K562 (cell line): ENCODE results near the gene PHF14. TPM values are rescaled to one million over a fixed set of nuclear protein-coding genes. Genes with fewer than 3 reads are reported as not detected.

ENCODE experiments used
- ATAC-seq: fragments of 200-7000 bp; cut with Tn5 transposase; 3 replicates; pipeline ENCODE4 v1.9.1; 2020; ENCODE audit warnings: moderate library complexity
- BruUV-seq: library from RNA; stranded (reverse); fragments of 400-500 nt; replicated peaks from 2 replicates; lab custom pipeline; 2021; lab: Mats Ljungman, UMichigan
- CTCF ChIA-PET: fragments of 300-600 bp; formaldehyde crosslinking; extraction: SDS; loops from one replicate; lab custom pipeline; 2021; ENCODE audit warnings: low intra/inter-chr PET ratio; lab: Yijun Ruan, JAX
- POLR2A ChIA-PET: fragments of 300-600, 350-650 bp; sonication (Branson Sonifier 250); formaldehyde crosslinking; extraction: SDS; loops from one replicate; lab custom pipeline; 2021; ENCODE audit warnings: antibody characterized with exemption, inconsistent platforms; lab: Yijun Ruan, JAX
- DNase-seq, 4 experiments: peaks; one replicate each; pipeline versions ENCODE4 v3.0.0 to v3.0.0-alpha.2; 2011 to 2018; ENCODE audit warnings: low spot score in 3 of 4, mixed read lengths in 3 of 4; ENCODE audit errors: extremely low read depth in 1 of 4
- FAIRE-seq: peaks from 2 replicates; lab custom pipeline; 2011; peaks lifted over from hg19 to GRCh38; lab: Jason Lieb, UNC
- H2AFZ ChIP-seq: 2 replicates; pipeline ENCODE4 v1.6.0; 2011; ENCODE audit warnings: low read depth, low read length, control low read depth, inconsistent platforms
- H3K27ac ChIP-seq: fragments of 200-600 bp; 3 replicates; pipeline ENCODE4 v1.8.0; 2011; ENCODE audit warnings: low read depth, mild to moderate bottlenecking, control low read depth, inconsistent platforms, low read length, moderate library complexity, mixed read lengths; ENCODE audit errors: extremely low read depth
- H3K27me3 ChIP-seq, 2 experiments: fragments of 300-600 bp in 1 of 2; 2 replicates in 1 of 2; 3 replicates in 1 of 2; pipeline versions ENCODE4 v1.6.0 to v1.8.0; 2011; ENCODE audit warnings: inconsistent platforms in 2 of 2, low read length in 2 of 2, mild to moderate bottlenecking in 1 of 2, mixed read lengths in 1 of 2, moderate library complexity in 1 of 2; ENCODE audit not compliant: control insufficient read depth in 2 of 2, insufficient read depth in 2 of 2
- H3K36me3 ChIP-seq: fragments of 300-600 bp; 3 replicates; pipeline ENCODE4 v1.8.0; 2011; ENCODE audit warnings: mild to moderate bottlenecking, low read length, inconsistent platforms; ENCODE audit not compliant: control insufficient read depth, insufficient read depth
- H3K4me1 ChIP-seq, 2 experiments: fragments of 200-600 bp in 1 of 2; replicated peaks in 1 of 2; 2 replicates in 1 of 2; 3 replicates in 1 of 2; pipeline versions ENCODE4 v1.5.1 to v1.8.0; 2011; ENCODE audit warnings: inconsistent platforms in 2 of 2, low read length in 2 of 2, mild to moderate bottlenecking in 1 of 2, mixed read lengths in 1 of 2, moderate library complexity in 1 of 2; ENCODE audit not compliant: control insufficient read depth in 2 of 2, insufficient read depth in 2 of 2
- H3K4me2 ChIP-seq: 2 replicates; pipeline ENCODE4 v1.6.1; 2011; ENCODE audit warnings: low read length, control low read depth, inconsistent platforms, mixed read lengths; ENCODE audit not compliant: insufficient read depth
- H3K4me3 ChIP-seq: fragments of 200-600 bp; sonication (generic), shearing (Covaris generic); 2 replicates; pipeline ENCODE4 v1.5.1; 2016; ENCODE audit warnings: control low read depth, inconsistent platforms
- H3K79me2 ChIP-seq: fragments of 200-600 bp; 3 replicates; pipeline ENCODE4 v1.8.0; 2011; ENCODE audit warnings: low read length, inconsistent platforms; ENCODE audit not compliant: control insufficient read depth, insufficient read depth
- H3K9ac ChIP-seq, 2 experiments: 2 replicates each; pipeline versions ENCODE4 v1.6.0 to v1.6.1; 2011; ENCODE audit warnings: low read depth in 2 of 2, low read length in 2 of 2, control low read depth in 1 of 2, inconsistent platforms in 1 of 2, mild to moderate bottlenecking in 1 of 2, mixed read lengths in 1 of 2; ENCODE audit not compliant: insufficient read depth in 1 of 2
- H3K9me1 ChIP-seq: one replicate; pipeline ENCODE4 v1.6.0; 2011; ENCODE audit warnings: inconsistent platforms, mild to moderate bottlenecking, low read length, moderate library complexity; ENCODE audit not compliant: control insufficient read depth, insufficient read depth
- H3K9me3 ChIP-seq: replicated peaks from 2 replicates; pipeline ENCODE4 v1.5.1; 2011; ENCODE audit warnings: low read depth, low read length, inconsistent platforms; ENCODE audit not compliant: control insufficient read depth, insufficient read depth
- H4K20me1 ChIP-seq: replicated peaks from 2 replicates; pipeline ENCODE4 v1.6.1; 2011; ENCODE audit warnings: low read length, inconsistent platforms, mixed read lengths; ENCODE audit not compliant: control insufficient read depth, insufficient read depth
- ATF4 ChIP-seq: fragments of 450-650 bp; formaldehyde crosslinking; IDR thresholded peaks from 2 replicates; pipeline ENCODE4 v1.4.0; 2022; ENCODE audit warnings: mild to moderate bottlenecking, moderate library complexity
- HMG20B ChIP-seq: fragments of 250-450 bp; sonication (Bioruptor Pico); IDR thresholded peaks from 2 replicates; pipeline ENCODE4 v1.5.0; 2021; ENCODE audit warnings: mild to moderate bottlenecking
- HSF4 ChIP-seq: fragments of 250-450 bp; sonication (Bioruptor Pico); IDR thresholded peaks from 2 replicates; pipeline ENCODE4 v2.1.2; 2022; ENCODE audit warnings: mild to moderate bottlenecking, moderate library complexity, borderline replicate concordance
- YBX1 ChIP-seq: fragments of 450-650 bp; IDR thresholded peaks from 2 replicates; pipeline ENCODE4 v1.7.1; 2016; ENCODE audit warnings: mild to moderate bottlenecking
- ZNF77 ChIP-seq: fragments of 250-450 bp; sonication (Bioruptor Pico); IDR thresholded peaks from 2 replicates; pipeline ENCODE4 v1.5.0; 2020
- ZZZ3 ChIP-seq: fragments of 450-650 bp; IDR thresholded peaks from 2 replicates; pipeline ENCODE4 v1.6.1; 2016; ENCODE audit warnings: antibody characterized with exemption, mild to moderate bottlenecking, moderate library complexity
- WGBS: fragments of 100-300 bp; shearing (Covaris generic); methylation state at CpG from one replicate; pipeline ENCODE4 v1.1.6; 2016; ENCODE audit warnings: low coverage, mixed read lengths; ENCODE audit not compliant: insufficient coverage; ENCODE audit errors: missing lambda C conversion rate; 5-methylcytosine and 5-hydroxymethylcytosine counted together
- in situ Hi-C: fragments of 300-500 bp; cut with MboI; formaldehyde crosslinking; loops from 4 replicates; pipeline ENCODE4 v1.15.0; 2018; ENCODE audit warnings: inconsistent platforms, mixed read lengths
- intact Hi-C: fragments of 100-400 bp; cut with micrococcal nuclease; formaldehyde crosslinking; loops from 2 replicates; pipeline ENCODE4 v1.14.2; 2022
- polyA plus RNA-seq, 8 experiments: library from polyadenylated mRNA; depleted of rRNA in 4 of 8; stranded (reverse) in 5 of 8; unstranded in 3 of 8; fragments of >200 nt; fragmentation: Nextera tagmentation in 2 of 8; fragmentation: Illumina TruSeq in 1 of 8; extraction: Ambion mirVana in 2 of 8; extraction: Trizol in 1 of 8; gene quantifications; 2 replicates each; pipeline versions ENCODE4 v1.2.1 to v1.2.3, GENCODE V29; 2011 to 2014; ENCODE audit warnings: inconsistent platforms in 1 of 8, missing spikeins in 1 of 8
- total RNA-seq, 7 experiments: library from RNA; depleted of rRNA in 6 of 7; stranded (reverse); fragments of >200 nt in 6 of 7; fragmentation: Illumina TruSeq in 2 of 7; extraction: Trizol in 2 of 7; gene quantifications; 2 replicates each; pipeline versions ENCODE4 v1.2.1 to v1.2.3, GENCODE V29; 2011 to 2021; ENCODE audit warnings: low replicate concordance in 1 of 7
- TF ChIP-seq, protein P1 (sequence below): fragments of 250-450 bp; sonication (Bioruptor Pico); IDR thresholded peaks from 2 replicates; pipeline ENCODE4 v1.4.0; 2020; ENCODE audit warnings: borderline replicate concordance

PHF14 gene
- total and polyA plus RNA-seq, 9 of the 15 experiments (the other 6 are each of a cell fraction or from before 2014, with no cell fraction given): 27.5 to 67.6 (median 41.4) TPM

GRCh38 chr7:11128498-11128897 lies 154.8 kb downstream of the PHF14 start:
- TF ChIP-seq YBX1 (no peak), ATF4 (CRISPR knock-in tag) (no peak)
- no peak overlapping the region for H3K4me2 ChIP-seq
- no peak overlapping the region for H3K27ac ChIP-seq
- H3K9me1 ChIP-seq: no peaks in the 10 kb centered on the region
- BruUV-seq: no TSS peak
- H3K4me3 ChIP-seq: no peak overlapping the region
- H3K36me3 ChIP-seq: no peaks in the 10 kb centered on the region
- no peaks in the 10 kb centered on the region for H4K20me1 ChIP-seq
- H3K79me2 ChIP-seq: no peaks in the 10 kb centered on the region
- H3K9ac ChIP-seq: no peak overlapping the region
- H3K27me3 ChIP-seq: no peaks in the 10 kb centered on the region
- FAIRE-seq: no peak
- ChIA-PET POLR2A (no interaction called here), CTCF (no interaction called here)
- WGBS: 90% methylated on average over 4 of the region's 4 CpGs
- DNase-seq: no peak
- intact Hi-C loops: no loop called here
- H3K9me3 ChIP-seq: no peaks in the 10 kb centered on the region
- no peaks in the 10 kb centered on the region for H3K4me1 ChIP-seq
- no peak for ATAC-seq
- in situ Hi-C loops: no loop called here
- no peak overlapping the region for H2AFZ ChIP-seq

GRCh38 chr7:11130012-11130411 lies 156.3 kb downstream of the PHF14 start:
- ATAC-seq (no peak), DNase-seq (no peak), FAIRE-seq (no peak)
- ChIA-PET CTCF (no interaction called here), POLR2A (no interaction called here)
- Histone ChIP-seq H3K9ac (no peak overlapping the region), H3K4me3 (no peak overlapping the region), H3K79me2 (no peaks in the 10 kb centered on the region), H3K27ac (no peak overlapping the region), H2AFZ (no peak overlapping the region), H3K36me3 (no peaks in the 10 kb centered on the region), H3K4me1 (no peaks in the 10 kb centered on the region), H3K27me3 (no peaks in the 10 kb centered on the region), H3K9me1 (no peaks in the 10 kb centered on the region), H4K20me1 (no peaks in the 10 kb centered on the region), H3K4me2 (no peak overlapping the region), H3K9me3 (no peaks in the 10 kb centered on the region)
- TF ChIP-seq ZNF77 (CRISPR knock-in tag) (no peak), HSF4 (CRISPR knock-in tag) (no peak), HMG20B (no peak), ZZZ3 (no peak)
- TF ChIP-seq, protein P1, sequence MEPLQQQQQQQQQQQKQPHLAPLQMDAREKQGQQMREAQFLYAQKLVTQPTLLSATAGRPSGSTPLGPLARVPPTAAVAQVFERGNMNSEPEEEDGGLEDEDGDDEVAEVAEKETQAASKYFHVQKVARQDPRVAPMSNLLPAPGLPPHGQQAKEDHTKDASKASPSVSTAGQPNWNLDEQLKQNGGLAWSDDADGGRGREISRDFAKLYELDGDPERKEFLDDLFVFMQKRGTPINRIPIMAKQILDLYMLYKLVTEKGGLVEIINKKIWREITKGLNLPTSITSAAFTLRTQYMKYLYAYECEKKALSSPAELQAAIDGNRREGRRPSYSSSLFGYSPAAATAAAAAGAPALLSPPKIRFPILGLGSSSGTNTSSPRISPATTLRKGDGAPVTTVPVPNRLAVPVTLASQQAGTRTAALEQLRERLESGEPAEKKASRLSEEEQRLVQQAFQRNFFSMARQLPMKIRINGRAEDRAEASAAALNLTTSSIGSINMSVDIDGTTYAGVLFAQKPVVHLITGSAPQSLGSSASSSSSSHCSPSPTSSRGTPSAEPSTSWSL: no peak
- intact Hi-C loops: no loop called here
- in situ Hi-C loops: no loop called here
- BruUV-seq: no TSS peak
- WGBS: 82% methylated on average over 4 of the region's 4 CpGs
